ENCODE data around the gene FOLR3.

GRCh38 chr11:72112978-72113808 lies 22.3 kb upstream of the FOLR3 start:
- TF ChIP-seq CTCF (conservative IDR thresholded peaks at IDR 0.05; ENCODE audit: low read length) (no peak), EZH2phosphoT487 (IDR thresholded peaks at IDR 0.05; ENCODE audit: borderline replicate concordance) (no peak)

All from Loucy (cell line).